HG03558 (cell line): ENCODE data around the gene TMEM41B.
A peak's percentile ranks its signal among the peaks of the same experiment; 100 is the strongest.
"Not testable (repeated sequence)": the region's sequence is repeated elsewhere in the genome, so short reads cannot be mapped to it uniquely, and the experiment has no call there.

ENCODE experiments used
- ATAC-seq: cut with Tn5 transposase; IDR thresholded peaks from one replicate; pipeline ENCODE4 v1.9.1; 2021; ENCODE audit warnings: moderate number of reproducible peaks; ENCODE audit not compliant: unreplicated experiment; ENCODE audit errors: extremely low read depth

Gene TMEM41B

DNA sequence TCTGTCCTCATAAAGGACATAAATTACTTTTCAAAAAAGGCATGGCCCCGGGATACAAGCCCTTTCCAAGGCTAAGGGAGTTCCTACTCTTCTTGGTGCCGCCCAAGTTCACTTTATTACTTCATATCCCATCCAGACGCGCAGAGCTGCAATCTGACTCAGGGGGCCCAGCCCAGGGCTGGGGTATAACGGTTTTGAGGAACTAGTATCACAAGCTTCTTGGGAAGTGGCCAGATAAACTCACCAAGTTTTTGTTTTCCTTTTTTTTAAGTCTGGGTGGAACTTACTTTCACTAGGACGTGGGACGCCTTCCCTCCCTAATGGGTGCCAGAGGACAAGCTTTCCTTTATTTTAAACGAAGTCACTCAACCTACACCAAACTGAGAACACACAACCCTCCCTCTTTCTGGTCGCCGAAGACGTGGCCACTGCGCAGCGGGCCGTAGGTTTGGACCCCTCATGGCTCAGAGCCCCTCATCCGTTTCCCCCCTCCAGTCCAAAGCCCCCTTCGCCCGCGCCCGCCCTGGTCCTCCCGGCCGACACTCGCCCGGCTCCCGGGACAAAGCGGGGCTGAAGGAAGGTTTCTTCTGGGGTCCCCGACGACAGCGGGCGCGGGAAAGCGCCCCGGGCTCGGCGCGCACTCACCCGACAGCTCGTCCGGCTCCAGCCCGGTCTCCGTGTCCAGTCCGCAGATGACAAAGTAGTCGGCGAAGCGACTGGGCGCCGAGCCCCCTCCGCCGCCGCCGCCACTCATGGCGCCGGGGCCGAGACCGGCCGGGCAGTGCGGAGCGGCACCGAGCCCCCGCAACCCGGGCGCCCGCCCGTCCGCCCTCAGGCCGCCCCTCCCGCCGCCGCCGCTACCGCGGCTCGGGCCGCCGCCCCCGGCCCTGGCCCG is 49.8 kb downstream of the TMEM41B start:
- no peak for ATAC-seq

DNA sequence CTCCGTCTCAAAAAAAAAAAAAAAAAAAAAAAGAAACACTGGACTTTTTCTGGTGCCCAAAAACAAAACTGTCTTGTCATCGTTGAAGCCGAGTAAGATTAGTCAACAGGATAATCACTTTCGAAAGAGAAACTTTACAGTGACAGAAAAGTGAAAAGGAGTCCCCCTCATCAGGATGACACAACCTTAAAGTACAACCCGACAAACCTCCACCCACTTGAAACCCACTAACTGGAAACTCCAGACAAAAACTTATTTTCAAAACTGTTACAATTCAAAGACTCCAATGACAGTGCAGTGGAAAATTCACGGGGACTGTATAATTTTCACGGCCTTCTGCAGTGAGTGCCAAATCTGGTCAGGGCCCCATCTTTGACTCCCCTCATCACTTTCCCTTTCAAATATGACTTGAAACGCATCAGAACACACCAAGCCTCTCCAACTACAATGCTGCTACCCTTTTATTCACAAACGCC is 50.5 kb downstream of the TMEM41B start:
- peak; percentile 64 for ATAC-seq

DNA sequence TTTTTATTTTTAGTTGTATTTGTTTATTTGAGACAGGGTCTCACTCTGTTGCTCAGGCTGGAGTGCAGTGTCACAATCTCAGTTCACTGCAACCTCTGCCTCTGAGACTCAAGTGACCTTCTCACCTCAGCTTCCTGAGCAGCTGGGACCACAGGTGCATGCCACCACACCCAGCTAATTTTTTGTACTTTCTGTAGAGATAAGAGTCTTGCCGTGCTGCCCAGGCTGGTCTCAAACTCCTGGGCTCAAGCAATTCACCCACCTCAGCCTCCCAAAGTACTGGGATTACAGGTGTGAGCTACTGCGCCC is 53.6 kb downstream of the TMEM41B start:
- not testable (repeated sequence) for ATAC-seq

DNA sequence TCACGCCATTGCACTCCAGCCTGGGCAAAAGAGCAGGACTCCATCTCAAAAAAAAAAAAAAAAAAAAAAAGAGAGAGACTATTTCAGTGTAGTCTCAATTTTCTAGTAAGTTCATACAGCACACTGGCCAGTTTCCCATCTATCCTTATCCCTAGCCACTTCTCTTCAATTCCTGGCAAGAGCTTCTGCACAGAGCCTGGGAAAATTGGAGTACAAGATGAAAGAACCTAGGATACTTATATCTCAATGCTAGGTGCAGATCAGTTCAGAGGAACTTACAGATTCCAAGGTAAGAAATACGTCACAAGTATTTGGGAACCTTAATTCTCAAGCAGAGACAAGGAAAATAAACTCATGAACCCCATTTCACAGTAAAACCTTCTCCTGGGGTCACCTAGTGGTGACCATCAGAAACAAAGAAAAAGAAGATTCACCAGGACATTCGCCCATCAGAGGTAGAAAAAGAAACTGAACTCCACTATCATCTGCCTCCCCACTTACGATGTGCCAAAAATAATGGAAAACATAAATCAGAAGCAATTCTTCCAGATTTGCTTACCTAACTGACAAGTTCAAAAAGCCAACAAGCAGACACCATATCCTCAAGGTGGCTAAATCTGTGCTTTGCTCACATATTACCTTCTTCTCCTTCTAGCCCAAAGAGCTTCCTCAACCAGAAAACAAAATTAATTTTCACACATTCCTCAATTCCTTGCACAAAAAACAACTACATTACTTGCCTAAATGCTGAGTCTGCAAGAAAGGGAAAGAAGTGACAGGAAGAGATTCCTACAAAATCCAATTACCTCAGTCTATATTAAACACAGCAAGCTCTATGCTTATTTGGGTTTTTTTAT is 54.2 kb downstream of the TMEM41B start:
- ATAC-seq, result no peak

DNA sequence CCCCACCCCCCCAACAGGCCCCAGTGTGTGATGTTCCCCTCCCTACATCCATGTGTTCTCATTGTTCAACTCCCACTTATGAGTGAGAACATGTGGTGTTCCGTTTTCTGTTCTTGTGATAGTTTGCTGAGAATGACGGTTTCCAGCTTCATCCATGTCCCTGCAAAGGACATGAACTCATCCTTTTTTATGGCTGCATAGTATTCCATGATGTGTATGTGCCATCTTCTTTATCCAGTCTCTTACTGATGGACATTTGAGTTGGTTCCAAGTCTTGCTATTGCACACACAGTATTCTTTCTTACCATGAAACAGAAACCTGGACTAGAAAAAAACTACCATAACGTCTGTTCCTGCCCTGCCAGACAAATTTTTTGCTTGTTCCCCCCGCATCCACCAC is 56.1 kb downstream of the TMEM41B start:
- ATAC-seq, result not testable (repeated sequence)

DNA sequence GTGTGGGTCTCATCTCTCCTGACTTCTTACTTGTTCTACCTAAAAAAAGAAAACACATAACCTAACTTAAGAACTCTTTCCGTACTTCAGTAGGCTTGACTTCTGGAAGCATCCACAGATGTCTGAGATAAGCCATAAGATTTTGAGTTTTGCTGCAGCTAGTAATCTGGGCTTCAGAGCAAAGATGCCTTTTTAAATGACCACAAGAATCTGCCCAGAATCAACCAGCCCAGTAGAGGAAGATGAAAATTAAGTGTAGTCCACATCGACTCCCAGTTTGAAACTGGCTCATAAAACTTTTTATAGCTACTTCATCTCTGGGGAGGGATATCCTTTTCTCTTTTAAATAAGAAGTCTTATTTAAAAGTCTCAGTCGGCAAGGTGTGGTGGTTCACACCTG is 60.0 kb downstream of the TMEM41B start:
- ATAC-seq, result no peak

DNA sequence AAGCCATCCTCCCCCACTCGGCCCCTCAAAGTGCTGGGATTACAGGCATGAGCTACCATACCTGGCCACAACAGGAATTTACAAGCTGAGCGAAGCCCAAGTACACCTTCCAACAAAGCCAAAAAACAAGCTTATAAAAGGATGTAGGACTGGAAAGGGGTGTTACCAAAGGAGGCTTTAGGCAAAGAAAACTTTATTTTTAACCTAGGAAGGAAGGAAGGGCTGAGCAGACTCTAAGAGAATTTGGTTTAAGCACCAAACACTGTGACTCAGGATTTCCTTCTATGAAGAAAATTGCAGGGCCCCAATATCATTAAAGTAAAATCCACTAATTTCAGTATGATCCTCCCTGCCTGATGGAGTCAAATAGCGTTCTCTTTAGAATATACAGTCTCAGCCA is 61.3 kb downstream of the TMEM41B start:
- ATAC-seq, result no peak

DNA sequence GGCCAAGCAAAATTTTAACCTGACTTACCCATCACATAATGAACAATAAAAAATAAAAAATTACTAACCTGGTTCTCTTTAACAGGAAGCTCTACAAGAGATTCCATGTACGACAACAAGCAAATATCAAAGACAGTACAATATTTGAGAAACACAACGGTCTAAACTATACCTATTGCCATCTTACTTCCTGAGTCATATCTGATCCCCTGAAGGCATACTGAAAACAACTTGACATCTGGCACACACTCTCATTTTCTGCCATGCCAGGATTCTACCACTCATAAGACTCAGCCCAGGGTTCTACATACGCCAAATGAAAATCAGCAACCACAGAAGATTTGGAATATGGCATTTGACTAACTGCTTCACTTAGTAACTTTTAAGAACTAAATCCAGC is 63.1 kb downstream of the TMEM41B start:
- no peak for ATAC-seq

DNA sequence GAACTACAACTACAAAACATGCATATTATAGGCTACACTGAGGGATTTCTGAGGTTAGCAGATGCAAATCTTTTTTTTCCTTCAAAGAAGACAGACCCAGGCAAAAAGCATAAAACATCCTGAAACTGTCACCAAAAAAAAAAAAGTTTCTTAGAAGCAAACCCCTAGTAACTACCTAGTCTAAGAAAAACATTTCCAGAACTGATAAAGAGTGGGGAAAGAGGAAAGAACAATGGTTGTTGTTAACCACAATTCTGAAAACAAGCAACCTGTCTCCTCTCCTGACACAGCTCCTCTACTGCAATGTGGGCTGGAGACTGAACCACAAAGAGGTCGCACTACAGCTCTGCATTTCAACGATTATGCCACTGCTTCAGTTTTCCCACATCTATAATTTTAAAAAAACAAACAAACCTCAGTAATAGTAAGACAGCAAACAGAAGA is 64.2 kb downstream of the TMEM41B start:
- ATAC-seq, result peak; percentile 55

DNA sequence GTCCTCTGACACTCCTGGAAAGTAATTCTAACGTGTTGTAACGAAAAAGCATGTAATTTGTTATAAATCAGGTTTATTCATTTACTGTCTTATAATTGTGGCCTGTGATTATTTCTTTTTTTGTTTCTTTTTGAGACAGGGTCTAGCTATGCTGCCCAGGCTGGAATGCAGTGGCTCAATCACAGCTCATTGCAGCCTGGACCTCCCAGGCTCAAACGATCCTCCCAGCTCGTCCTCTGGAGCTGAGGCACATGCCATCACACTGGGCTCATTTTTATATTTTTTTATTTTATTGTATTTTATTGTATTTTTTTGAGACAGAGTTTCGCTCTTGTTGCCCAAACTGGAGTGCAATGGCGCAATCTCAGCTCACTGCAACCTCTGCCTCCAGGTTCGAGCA is 65.1 kb downstream of the TMEM41B start:
- no peak for ATAC-seq

DNA sequence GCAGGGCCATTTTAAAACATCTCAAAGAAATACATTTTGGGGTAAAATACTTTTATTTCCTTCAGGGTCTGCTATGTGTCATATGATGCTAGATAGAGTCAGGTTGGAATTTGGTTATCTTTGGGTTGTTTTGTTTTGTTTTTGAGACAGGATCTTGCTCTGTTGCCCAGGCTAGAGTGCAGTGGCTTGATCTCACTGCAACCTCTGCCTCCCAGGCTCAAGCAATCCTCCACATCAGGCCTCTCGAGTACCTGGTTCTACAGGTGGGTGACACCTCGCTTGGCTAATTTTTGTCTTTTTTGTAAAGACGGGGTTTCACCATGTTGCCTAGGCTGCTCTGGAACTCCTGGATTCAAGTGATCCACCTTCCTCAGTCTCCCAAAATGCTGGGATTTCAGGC is 66.5 kb downstream of the TMEM41B start:
- no peak for ATAC-seq

DNA sequence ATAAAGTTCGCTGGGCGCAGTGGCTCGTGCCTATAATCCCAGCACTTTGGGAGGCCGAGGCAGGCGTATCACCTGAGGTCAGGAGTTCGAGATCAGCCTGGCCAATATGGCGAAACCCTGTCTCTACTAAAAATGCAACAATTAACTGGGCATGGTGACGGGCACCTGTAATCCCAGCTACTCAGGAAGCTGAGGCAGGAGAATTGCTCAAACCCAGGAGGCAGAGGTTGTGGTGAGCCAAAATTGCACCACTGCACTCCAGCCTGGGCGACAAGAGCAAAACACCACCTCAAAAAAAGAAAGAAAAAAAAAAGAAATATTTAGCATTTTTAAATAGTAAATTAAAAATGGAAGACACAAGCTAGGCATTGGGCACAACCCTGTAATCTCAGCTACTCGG is 78.2 kb downstream of the TMEM41B start:
- ATAC-seq, result not testable (repeated sequence)

DNA sequence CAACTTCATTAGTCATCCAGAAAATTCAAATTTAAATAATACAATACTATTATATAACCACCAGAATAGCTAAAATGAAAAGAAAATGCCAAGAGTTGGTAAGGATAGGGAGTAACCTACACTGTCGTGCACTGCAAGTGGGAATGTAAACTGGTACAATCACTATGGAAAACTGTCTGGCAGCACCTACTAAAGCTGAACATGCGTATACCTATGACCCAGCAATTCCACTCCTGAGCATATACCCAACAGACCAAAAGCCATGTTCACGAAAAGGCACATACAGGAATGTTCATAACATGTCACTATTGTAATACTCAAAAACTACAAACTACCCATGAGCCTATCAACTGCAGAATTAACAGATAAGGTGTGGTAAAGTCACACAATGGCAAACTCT is 81.9 kb downstream of the TMEM41B start:
- ATAC-seq, result no peak

DNA sequence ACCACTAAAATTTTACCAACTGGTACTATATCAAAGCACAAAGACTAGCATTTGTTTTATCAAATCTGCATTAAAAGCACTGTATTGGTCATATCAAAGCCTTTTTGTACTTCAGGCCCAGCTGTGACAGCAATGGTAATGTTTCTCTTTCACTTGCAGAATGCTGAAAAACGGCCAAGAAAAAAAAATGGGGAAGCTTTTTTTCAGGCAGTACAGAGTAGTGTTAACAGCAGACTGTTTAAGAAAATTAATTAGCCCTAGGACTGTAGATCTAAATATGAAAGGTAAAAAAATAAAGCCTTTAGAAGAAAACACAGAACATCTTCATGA is 82.6 kb downstream of the TMEM41B start:
- no peak for ATAC-seq
